Stimulated activated CD8-positive, alpha-beta memory T cell treated with anti-CD3 and anti-CD28 coated beads, Interleukin-12 subunit alpha, Interleukin-12 subunit beta, amount 100 ng/mL, for 4 hours (primary cell): Measurements from ENCODE around the gene CAPN14.
A peak's percentile ranks its signal among the peaks of the same experiment; 100 is the strongest.

Experiments
- DNase-seq: peaks from one replicate; pipeline ENCODE4 v3.0.0-alpha.2; 2020; ENCODE audit warnings: low read depth

The CAPN14 gene

GRCh38 chr2:31241625-31242270, 24.4 kb upstream of the CAPN14 start:
- DNase-seq, result no peak

- no peak for DNase-seq
Measured at GRCh38 chr2:31240381-31241365, 23.4 kb upstream of the CAPN14 start.

- DNase-seq, result no peak
Measured at GRCh38 chr2:31239593-31240177, 22.4 kb upstream of the CAPN14 start.

GRCh38 chr2:31238906-31239592, 21.7 kb upstream of the CAPN14 start:
- no peak for DNase-seq

- DNase-seq, result no peak
Measured at GRCh38 chr2:31238126-31238905, 21.0 kb upstream of the CAPN14 start.

- no peak for DNase-seq
Measured at GRCh38 chr2:31237348-31238017, 20.2 kb upstream of the CAPN14 start.

- no peak for DNase-seq
Measured at GRCh38 chr2:31236433-31237205, 19.3 kb upstream of the CAPN14 start.

- DNase-seq, result no peak
Measured at GRCh38 chr2:31235504-31235902, 18.2 kb upstream of the CAPN14 start.

GRCh38 chr2:31234683-31235503, 17.6 kb upstream of the CAPN14 start:
- DNase-seq, result no peak

- peak; percentile 63 for DNase-seq
Measured at GRCh38 chr2:31233741-31234682, 16.7 kb upstream of the CAPN14 start, which contains the start of gene EHD3. EHD3 (plus strand) TSS chr2:31234152; CDS start chr2:31234622, 470 bp downstream.

- no peak for DNase-seq
Measured at GRCh38 chr2:31233231-31233630, 15.9 kb upstream of the CAPN14 start.

- no peak for DNase-seq
Measured at GRCh38 chr2:31232586-31232985, 15.3 kb upstream of the CAPN14 start.

GRCh38 chr2:31231571-31232302, 14.4 kb upstream of the CAPN14 start:
- DNase-seq, result no peak

- no peak for DNase-seq
Measured at GRCh38 chr2:31230751-31231150, 13.4 kb upstream of the CAPN14 start.

- no peak for DNase-seq
Measured at GRCh38 chr2:31228717-31229116, 11.4 kb upstream of the CAPN14 start.

- no peak for DNase-seq
Measured at GRCh38 chr2:31227711-31228125, 10.4 kb upstream of the CAPN14 start.

GRCh38 chr2:31227110-31227509, 9.8 kb upstream of the CAPN14 start:
- DNase-seq, result no peak
